Frontal cortex (tissue), 4 donors: Measurements from ENCODE around the gene TFAM. TPM values are rescaled to one million over a fixed set of nuclear protein-coding genes. Genes with fewer than 3 reads are reported as not detected.
"Not testable (repeated sequence)": the region's sequence is repeated elsewhere in the genome, so short reads cannot be mapped to it uniquely, and the experiment has no call there.

Source experiments
- DNase-seq, 2 donors: peaks; one replicate each; pipeline ENCODE4 v3.0.0; 2012; ENCODE audit warnings: low spot score in 2 of 2
- FAIRE-seq: peaks from 2 replicates; lab custom pipeline; 2012; peaks lifted over from hg19 to GRCh38; lab: Jason Lieb, UNC
- total RNA-seq: library from RNA; depleted of rRNA; stranded (reverse); fragments of >200 nt; gene quantifications from one replicate; pipeline ENCODE4 v1.2.3, GENCODE V29; 2014
- donor health status: control.
- donor health status: control.
- donor health status: control.

Gene TFAM
- total RNA-seq, 1 donor from 2014 or later: 62.0 TPM

- no peak for FAIRE-seq
- no peak for DNase-seq
Observed at GRCh38 chr10:58424176-58424575, 39.0 kb downstream of the TFAM start.

DNA sequence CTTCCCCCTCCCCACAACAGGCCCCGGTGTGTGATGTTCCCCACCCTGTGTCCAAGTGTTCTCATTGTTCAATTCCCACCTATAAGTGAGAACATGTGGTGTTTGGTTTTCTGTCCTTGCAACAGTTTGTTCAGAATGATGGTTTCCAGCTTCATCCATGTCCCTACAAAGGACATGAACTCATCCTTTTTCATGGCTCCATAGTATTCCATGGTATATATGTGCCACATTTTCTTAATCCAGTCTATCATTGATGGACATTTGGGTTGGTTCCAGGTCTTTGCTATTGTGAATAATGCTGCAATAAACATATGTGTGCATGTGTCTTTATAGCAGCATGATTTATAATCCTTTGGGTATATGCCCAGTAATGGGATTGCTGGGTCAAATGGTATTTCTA, 43.2 kb downstream of the TFAM start:
- not testable (repeated sequence) for FAIRE-seq, DNase-seq

- no peak for FAIRE-seq
- no peak for DNase-seq
Observed at GRCh38 chr10:58431903-58432302, 46.7 kb downstream of the TFAM start.

GRCh38 chr10:58433066-58433465, 47.9 kb downstream of the TFAM start:
- FAIRE-seq (no peak), DNase-seq (no peak)

DNA sequence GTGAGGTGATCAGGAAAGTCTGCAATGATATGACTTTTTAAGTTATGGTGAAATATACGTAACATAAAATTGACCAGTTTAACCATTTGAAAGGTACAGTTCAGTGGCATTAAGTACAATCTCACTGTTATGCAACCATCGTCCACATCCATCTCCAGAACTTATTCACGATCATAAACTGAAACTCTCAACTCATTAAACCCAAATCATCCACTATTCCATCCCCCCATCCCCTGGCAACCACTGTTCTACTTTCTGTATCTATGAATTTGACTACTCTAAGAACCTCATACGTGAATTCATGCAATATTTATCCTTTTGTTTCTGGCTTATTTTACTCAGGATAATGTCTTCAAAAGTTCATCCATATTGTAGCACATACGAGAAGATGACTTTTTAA, 48.4 kb downstream of the TFAM start:
- DNase-seq: no peak
- FAIRE-seq: no peak

- DNase-seq (no peak), FAIRE-seq (no peak)
Observed at GRCh38 chr10:58435297-58435985, 50.2 kb downstream of the TFAM start.

DNA sequence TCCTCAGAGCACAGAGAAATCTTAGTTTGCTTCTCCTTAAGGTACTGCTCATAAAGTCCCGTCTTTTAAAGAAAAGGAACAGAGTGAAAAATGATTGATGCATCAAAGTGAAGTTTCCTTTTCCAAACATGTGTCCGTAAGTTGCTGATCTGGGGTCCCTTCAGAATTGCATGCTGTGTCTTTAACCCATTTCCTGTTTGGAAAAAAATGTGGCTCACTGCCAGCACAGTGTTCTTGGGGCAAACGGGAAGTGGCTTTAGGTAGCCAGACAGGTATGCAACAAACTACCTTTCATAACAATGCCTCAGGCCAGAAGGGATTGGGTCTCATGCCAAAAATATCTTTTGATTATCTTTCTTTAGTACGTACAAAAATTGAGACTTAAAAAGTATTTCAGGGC, 50.9 kb downstream of the TFAM start:
- no peak for FAIRE-seq
- no peak for DNase-seq

DNA sequence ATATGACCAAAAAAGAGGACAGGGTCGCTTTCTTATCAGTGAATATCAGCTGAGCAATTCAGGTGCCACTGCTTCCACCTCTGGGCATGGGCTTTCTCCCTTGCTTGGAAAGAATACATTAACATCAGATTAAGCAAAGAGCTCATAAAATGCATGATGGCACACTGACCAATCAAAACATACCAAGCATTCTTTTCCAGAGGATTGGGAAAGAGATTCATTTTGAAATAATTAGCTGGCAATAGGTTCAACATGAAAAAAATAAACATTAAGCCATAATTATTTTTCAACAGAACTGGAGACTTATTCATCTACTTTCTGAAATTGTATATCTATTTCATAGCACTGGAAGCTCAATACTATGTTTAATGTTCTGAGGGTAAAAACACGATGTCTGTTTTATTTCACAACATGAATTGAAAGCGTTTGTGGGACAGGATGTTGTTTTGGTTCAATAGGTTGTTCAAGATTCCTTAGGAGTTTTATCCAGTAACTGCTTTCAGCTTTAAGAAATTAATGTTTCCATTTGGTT, 53.2 kb downstream of the TFAM start:
- FAIRE-seq (no peak), DNase-seq (no peak)

GRCh38 chr10:58438986-58439385, 53.8 kb downstream of the TFAM start:
- DNase-seq (no peak), FAIRE-seq (no peak)

DNA sequence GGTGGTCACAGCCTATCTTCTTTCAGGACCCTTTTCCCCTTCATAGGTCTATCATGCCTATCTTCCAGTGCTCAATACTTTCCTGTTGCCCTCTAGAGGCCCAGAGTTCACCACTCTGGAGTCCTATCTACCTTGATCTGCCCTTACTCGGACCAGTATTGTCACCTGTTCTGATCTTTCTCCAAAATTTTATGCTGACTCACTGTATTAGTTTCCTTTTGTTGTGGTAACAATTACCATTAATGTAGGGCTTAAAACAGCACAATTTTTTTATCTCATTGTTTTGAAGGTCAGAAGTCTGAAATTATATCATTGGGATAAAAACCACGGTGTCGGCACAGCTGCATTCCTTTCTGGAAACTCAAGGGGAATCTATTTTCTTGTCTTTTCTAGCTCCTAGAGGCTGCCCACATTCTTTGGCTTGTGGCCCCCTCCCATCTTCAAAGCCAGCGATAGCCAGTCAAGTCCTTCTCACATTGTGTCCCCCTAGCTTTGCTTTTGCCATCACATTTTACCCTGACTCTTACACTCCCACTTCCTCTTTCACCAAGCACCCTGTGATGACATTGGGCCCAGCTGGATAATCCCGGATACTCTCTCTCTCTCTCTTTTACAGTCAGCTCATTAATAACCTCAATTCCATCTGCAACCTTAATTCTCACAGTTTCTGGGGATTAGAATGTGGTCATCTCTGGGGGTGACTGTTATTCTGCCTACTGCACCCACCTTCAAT, 54.6 kb downstream of the TFAM start:
- DNase-seq (no peak), FAIRE-seq (no peak)

GRCh38 chr10:58440484-58440883, 55.3 kb downstream of the TFAM start:
- DNase-seq (no peak), FAIRE-seq (no peak)

- FAIRE-seq: no peak
- no peak for DNase-seq
Observed at GRCh38 chr10:58444321-58444720, 59.1 kb downstream of the TFAM start.

DNA sequence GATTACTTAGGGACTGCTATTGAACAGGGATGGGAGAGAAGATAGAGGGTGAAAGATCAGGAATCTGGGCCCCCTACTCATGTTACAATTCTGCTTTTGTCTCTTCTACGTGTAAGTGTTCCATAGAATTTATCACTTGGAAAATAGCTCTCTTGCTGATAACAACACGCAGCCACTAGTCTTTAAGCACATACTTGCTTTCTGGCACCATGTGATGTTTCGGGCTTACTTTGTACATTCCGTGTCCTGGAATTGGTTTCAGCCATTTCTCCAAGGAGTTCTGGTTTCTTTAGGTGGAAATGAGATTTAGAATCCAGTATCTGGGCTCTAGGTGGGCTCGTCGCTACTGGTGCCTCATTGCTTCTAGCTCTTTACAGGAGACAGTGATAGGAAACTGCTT, 59.7 kb downstream of the TFAM start:
- DNase-seq: no peak
- no peak for FAIRE-seq

GRCh38 chr10:58448121-58448935, 63.1 kb downstream of the TFAM start:
- FAIRE-seq: no peak
- no peak for DNase-seq

Other genes starting within 250 kb of the TFAM start
- 30.6 TPM for gene IPMK, start 117.5 kb upstream of the TFAM start, total RNA-seq
- 28.9 TPM for gene CISD1, start 116.2 kb upstream of the TFAM start, total RNA-seq
- 48.5 TPM for gene UBE2D1, start 50.4 kb upstream of the TFAM start, total RNA-seq
- 4.5 TPM for gene BICC1, start 127.5 kb downstream of the TFAM start, total RNA-seq